GM19324 (cell line): ENCODE data around the gene TNS4.

Experiments used
- ATAC-seq: cut with Tn5 transposase; IDR thresholded peaks from one replicate; pipeline ENCODE4 v1.9.1; 2021; ENCODE audit warnings: mild to moderate bottlenecking, moderate library complexity; ENCODE audit not compliant: unreplicated experiment, low FRiP score

Gene TNS4

DNA sequence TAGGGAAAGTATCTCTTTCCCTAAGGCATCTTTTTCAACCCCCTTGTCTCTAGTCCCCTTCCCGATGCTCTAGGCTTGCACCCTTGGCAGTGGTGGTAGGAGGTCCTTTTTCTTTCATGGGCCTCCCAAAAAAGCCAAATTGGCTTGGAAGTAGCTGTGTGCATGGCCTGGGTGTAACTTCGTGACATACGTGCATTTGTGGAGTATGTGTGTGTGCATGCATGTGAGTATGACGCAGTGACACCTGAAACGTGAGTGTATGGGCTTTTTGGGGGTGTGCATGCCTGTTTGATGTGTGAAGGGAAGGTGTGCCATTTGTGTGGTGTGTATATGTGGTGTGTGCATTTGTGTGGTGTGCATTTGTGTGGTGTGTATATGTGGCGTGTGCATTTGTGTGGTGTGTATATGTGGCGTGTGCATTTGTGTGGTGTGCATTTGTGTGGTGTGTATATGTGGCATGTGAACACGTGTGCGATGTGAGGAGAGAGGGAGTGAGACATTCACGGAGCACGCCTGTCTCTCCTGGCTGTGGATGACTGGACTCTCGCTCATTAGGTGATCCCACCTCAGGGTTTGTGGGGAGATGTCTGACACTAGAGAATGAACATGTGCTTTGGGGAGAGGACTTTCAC, 42.5 kb downstream of the TNS4 start:
- ATAC-seq = no peak

DNA sequence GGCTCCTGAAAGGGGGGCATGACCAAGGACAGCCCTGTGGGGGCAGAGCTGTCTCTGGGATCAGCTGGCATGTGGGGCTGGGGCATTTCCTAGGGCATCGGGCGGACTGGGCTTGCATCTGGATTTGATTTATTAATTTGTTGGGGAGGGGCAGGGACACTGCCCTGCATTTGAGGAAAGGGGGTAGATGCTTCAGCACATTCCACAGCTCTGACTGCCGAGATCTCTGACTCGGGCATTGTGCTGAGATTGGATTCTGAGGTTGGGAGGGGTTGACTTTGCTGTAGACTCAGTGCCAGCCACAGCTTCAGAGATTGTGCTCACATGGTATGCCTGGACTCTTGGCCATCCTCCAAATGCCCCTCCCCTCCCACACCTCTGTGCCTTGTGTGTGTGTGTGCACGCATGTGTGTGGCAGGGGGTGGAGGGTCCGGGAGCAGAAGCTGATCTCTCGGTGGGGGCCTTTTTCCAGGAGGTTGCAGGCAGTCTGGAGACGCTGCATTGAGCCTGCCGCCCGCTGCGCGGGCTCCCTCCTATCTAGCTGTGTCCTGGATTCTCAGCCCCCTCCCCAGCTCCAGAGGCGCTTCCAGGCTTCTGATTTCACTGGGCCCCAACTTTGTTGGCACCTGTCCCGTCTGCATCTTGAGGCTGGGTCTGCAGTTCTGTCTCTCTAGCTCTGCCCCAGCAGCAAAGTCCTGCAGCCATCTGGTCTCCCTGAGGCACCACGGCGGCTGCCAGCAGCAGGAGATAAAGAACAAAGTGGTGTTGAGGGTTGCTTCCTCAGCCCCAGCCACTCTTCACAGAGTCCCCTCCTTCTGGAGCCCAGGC, 43.2 kb downstream of the TNS4 start:
- no peak for ATAC-seq

DNA sequence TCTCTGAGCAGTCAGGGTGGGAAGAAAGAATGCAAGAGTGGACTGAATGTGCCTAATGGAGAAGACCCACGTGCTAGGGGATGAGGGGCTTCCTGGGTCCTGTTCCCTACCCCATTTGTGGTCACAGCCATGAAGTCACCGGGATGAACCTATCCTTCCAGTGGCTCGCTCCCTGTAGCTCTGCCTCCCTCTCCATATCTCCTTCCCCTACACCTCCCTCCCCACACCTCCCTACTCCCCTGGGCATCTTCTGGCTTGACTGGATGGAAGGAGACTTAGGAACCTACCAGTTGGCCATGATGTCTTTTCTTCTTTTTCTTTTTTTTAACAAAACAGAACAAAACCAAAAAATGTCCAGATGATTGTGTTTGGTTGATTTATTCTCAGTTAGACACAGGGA, 44.1 kb downstream of the TNS4 start:
- ATAC-seq = no peak

DNA sequence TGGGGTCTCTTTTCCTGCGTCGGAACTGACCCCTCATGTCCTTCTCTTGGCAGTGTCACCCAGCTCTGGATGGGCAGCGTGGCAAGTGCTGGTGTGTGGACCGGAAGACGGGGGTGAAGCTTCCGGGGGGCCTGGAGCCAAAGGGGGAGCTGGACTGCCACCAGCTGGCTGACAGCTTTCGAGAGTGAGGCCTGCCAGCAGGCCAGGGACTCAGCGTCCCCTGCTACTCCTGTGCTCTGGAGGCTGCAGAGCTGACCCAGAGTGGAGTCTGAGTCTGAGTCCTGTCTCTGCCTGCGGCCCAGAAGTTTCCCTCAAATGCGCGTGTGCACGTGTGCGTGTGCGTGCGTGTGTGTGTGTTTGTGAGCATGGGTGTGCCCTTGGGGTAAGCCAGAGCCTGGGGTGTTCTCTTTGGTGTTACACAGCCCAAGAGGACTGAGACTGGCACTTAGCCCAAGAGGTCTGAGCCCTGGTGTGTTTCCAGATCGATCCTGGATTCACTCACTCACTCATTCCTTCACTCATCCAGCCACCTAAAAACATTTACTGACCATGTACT, 44.9 kb downstream of the TNS4 start:
- no peak for ATAC-seq

DNA sequence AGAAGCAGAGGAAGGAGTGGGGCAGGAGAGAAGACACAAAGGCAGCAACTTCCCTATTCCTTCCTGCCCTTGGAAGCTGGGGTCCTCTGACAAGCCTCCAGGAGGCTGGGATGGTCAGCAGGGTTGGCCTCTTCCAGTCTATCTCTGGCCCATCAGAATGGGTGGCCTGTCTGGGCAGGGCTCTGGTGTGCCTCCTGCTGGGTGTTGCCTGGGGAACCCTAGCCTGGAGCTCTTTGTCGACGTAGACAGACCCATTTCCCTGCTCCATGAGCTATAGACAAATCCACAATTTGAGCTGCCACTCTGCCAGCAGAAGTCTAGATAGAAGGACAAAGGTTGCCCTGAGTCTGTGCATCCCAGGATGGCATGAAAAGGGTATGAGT, 46.8 kb downstream of the TNS4 start:
- no peak for ATAC-seq

DNA sequence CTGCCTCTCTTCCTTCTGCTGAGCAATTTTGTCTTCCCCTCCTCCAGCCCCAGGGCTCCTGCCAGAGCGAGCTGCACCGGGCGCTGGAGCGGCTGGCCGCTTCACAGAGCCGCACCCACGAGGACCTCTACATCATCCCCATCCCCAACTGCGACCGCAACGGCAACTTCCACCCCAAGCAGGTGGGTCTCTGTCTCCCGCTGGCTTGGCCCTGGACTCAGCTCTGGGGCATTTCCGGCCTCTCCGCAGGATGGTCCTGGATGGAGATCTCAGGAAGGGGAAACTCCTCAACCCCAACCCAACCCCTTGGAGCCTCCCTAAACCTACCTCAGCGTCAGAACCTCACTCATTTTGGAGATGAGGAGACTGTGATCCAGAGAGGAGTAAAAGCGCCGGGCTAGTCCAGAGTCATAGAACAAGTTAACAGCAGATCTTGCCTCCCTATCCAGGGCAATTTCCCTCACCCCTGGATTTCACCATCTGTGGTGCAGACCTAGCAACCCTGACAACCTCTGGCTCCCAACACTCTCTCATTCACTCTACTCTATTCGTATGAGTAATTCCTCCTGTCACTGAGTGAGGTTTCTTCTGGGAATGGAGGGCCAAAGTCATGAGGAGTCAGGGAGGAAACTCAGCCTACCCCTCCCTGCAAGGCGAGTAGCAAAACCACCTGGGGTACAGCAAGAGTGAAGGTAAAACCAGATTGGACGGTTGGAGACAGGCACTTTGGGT, 47.4 kb downstream of the TNS4 start:
- no peak for ATAC-seq

DNA sequence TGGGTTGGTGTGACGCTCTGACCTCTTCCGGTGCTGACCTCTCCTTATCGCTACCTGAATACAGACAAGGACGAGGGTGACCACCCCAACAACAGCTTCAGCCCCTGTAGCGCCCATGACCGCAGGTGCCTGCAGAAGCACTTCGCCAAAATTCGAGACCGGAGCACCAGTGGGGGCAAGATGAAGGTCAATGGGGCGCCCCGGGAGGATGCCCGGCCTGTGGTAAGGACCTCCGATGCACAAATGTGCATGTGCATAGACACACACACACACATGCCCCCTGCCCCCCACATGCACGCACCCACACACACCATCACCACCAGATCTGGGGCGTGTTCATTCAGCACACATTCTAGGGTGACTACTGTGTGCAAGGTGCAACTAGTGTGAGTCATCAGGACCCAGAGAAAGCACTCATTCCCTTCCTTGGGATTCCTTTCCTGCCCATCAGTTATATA, 48.5 kb downstream of the TNS4 start:
- no peak for ATAC-seq

DNA sequence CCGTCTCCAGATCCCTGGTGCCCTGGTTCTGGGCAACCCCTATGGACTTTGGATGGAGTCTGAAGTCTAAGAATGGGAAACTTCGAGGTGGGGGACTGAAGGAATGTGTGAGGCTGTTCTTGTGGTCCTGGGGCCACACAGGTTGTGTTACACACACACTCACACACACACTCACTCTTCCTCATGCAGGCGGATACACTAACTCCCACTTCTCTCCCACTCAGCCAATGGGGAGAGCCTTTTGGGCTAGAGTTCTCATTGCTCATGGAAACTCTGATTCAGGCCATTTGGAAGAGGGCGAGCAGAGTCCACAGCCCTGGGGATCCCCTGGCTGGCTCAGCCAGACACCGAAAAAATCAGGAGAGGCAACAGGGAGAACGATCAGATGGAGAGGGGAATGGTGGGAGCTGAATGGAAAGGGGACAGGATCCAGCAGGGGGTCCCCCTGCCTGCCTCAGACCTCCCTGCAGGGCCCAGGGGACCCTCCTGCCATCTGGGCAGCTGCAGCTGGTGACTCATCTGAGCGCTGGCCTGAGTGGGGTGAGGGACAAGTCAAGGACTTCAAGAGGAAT, 49.1 kb downstream of the TNS4 start:
- ATAC-seq = no peak

DNA sequence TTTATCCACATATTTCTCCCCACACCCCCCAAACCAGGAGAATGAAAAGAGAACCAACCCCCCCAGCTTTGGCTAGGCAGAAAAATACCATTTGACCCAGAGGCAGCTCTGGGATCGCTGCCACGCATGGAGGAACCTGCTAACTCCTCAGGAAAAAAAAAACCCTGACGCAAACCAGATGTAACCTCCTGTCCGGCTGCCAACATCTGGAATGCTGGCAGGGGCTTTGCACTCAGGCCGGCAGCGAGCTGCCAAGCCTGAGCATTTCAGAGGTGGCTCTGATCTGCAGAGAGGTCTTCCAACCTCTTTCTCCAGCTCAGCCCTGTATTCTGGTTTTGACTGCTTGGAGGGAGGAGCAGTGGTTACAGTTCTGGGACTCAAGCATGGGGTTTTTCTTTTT, 50.0 kb downstream of the TNS4 start:
- ATAC-seq = no peak

DNA sequence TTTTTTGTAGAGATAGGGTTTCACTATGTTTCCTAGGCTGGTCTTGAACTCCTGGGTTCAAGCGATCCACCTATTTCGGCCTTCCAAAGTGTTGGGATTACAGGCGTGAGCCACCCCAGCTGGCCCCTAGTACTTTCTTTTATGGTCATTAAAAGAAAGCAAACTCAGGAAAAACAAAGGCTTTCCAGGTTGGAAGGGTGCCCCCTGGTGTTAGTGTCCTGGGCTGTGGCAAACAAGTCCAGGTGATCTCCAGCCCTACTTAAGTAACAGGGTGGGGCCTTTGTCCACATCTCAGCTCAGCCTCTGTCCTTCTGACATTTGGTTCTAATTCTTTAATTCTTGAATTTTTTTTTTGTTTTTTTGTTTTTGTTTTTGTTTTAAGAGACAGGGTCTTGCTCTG, 51.2 kb downstream of the TNS4 start:
- ATAC-seq = no peak

DNA sequence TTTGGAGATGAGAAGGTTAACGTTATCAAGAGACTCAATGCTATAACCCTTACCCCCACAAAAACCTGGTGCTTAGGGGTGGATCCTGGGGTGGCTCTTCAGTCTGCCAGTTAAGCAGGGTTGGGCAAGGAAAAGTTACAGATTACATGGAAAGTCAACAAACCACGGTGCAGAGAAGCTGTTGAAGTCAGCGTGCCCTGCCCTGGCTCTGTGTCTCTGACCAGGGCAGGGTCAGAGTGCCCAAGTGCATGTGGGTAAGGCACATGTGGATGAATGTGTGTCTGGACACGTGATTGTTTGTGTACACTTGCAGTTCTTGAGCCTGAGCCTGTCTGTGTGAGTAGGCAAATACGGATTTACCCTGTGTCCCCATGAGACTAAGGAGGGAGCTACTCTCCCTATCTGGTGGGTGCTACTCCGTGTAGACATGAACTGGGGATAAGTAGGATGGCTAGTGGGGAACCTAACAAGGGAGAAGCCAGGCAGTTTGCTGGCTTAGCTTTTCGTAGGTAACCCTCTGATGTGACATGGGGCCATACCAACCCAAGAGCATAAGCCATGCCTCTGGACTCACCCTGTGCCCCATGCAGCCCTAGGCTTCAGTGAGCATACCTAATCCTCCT, 52.7 kb downstream of the TNS4 start:
- no peak for ATAC-seq

DNA sequence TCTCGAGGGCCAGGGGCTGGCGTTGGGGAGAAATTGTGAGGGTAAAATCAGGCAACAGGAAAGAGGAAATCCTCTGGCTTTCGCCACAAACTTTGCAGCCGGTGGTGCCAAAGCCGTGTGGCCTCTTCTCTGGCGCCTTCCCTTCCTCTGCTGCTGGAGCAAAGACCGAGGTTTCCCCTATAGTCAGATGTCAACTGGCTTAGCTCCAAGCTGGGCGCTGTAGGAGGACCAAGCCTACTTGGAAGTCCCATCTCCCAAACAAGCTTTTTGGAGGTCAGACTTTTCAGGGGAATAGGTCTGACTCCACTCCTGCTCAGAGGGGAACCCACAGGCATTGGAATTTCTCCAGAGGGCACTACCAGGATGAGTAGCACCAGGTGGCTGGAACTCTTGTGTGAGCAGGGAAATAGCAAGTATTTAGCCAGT, 53.2 kb downstream of the TNS4 start:
- ATAC-seq = no peak

DNA sequence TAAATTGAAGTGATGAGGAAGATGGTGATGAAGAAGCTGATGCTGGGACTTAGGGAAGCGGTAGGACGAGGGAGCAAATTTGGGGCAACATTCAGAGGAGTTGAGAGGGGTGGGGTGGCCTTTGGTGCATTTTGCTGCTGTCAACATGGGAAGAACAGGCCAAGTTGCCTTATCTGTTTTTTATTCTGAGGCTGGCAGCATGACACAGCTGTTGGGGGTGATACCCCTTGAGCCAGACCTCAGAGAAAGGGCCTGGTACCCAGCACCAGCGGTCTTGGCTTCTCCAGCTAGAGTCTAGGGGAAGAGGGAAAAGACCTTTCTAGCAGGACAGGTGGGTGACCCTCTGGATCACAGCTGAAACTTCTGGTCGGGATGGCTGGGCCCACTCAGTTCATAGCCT, 53.6 kb downstream of the TNS4 start:
- ATAC-seq = no peak

DNA sequence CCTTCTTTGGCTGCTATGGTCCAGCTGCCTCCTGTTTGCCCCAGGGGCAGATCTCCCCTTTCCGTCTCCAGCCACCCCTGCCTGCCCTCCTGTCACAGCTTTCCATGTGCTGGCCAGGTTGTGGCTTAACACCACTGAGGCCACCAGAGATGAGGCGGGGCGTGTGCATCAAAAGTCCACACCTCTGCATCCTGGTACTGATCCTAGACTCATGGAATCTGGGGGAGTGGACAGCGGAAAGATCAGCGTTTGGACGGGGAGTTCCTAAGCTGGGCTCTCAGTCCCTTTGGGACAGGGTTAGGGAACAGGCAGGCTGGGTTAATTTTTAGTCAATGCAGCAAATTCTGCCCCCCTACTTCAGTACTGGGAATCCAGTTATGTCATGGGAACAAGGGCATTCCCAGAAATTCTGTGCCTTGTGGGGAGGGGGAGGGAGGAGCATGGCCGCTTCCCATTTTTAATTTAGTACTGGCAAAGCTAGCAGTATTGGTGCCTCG, 54.2 kb downstream of the TNS4 start:
- no peak for ATAC-seq

DNA sequence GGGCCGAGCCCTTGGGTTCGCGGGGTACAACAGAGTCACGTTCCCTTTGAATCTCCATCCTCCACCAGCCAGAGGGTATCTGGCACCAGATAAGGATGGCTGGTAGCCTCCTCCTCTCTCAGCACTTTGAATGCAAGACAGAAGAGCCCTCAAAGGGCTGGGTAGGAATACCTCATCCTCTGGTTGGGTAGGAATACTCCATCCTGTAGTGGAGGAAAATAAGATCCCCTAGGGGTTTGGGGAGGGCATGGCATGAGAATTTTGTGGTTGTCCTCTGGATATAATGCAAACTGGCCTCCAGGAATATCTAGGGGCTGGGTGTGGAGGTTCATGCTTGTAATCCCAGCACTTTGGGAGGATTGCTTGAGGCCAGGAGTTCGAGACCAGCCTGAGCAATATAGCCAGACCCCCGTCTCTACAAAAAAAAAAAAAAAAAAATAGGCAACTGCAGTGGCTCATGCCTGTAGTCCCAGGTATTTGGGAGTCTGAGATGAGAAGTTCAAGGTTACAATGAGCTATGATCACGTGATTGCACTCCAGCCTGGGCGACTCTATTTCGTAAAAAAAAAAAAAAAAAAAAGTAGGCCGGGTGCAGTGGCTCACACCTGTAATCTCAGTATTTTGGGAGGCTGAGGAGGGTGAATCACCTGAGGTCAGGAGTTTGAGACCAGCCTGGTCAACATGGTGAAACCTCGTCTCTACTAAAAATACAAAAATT, 55.5 kb downstream of the TNS4 start:
- no peak for ATAC-seq

DNA sequence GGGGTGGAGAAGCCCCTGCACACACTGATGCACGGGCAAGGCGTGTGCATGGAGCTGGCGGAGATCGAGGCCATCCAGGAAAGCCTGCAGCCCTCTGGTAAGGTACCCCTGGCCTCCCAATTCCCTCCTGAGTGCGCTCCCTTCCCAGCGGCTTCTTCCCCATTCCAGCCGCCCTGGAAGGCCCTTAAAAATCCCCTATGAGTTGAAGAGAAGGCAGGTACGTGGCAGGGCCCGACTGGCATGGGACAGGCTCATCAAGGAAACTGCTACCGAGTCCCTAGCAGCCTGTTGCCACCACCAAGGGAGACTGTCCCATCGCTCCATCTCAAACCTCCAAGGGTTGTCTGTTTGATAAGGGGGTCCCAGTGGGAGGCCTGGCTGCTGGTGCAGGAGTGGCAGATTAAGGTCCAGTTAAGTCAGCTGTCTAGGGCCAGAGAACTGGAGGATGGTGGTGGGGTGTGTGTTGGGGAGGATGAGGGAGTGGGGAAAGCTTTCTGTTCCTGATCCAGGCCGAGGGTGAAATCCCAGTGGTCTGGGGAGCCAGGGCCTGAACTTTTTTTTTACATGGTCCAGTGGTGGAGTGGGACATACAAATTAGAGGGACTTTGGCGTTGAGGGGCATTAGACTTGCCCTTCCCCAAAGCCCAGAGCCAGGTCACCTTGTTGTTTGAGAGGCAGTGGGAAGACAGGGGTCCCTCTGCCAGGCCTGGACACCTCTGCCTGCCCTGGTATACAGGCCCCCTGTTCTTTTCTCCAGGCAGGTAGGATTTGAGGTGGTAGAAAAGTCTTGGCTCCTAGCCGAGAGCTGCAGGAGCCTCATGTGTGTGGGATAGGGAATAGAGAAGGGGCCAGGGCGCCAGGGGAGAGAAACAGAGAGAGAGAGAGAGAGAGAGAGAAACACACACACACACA, 57.2 kb downstream of the TNS4 start:
- no peak for ATAC-seq

DNA sequence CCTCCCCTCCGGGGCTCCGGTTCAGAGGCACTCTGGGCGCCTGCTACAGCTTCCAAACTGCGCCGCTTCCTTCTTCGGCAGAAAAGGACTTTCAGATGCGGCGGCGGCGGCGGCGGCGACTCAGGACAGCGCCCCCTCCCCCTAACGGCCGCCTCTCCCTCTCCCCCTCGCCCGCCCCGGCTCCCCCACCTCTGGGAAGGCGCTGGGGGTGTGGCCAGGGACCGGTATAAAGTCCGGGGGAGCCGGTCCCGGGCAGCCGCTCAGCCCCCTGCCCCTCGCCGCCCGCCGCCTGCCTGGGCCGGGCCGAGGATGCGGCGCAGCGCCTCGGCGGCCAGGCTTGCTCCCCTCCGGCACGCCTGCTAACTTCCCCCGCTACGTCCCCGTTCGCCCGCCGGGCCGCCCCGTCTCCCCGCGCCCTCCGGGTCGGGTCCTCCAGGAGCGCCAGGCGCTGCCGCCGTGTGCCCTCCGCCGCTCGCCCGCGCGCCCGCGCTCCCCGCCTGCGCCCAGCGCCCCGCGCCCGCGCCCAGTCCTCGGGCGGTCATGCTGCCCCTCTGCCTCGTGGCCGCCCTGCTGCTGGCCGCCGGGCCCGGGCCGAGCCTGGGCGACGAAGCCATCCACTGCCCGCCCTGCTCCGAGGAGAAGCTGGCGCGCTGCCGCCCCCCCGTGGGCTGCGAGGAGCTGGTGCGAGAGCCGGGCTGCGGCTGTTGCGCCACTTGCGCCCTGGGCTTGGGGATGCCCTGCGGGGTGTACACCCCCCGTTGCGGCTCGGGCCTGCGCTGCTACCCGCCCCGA, 58.0 kb downstream of the TNS4 start, which contains the start of gene IGFBP4:
Gene IGFBP4 (plus strand): TSS at position 255 of the 792 bp plus-strand sequence. CDS start 286 bp downstream, at position 541.
- no peak for ATAC-seq
